A549 (cell line): ENCODE results near the gene ERBB2.

Source experiments
- CTCF ChIP-seq: fragments of >200 bp; sonication (Bioruptor Twin); formaldehyde crosslinking; IDR thresholded peaks from 3 replicates; pipeline ENCODE4 v1.5.1; 2016
- MAFK ChIP-seq: fragments of 450-650 bp; IDR thresholded peaks from 2 replicates; pipeline ENCODE4 v1.6.1; 2014; ENCODE audit not compliant: partially characterized antibody
- REST ChIP-seq: fragments of 200-600 bp; sonication (generic); IDR thresholded peaks from 2 replicates; pipeline ENCODE4 v1.6.1; 2016; ENCODE audit warnings: antibody characterized with exemption, mild to moderate bottlenecking, moderate library complexity

- no peak for TF ChIP-seq MAFK
- no peak for TF ChIP-seq REST
- TF ChIP-seq CTCF: no peak
Observed at GRCh38 chr17:39701012-39701783, 1.3 kb downstream of the ERBB2 start.
